ENCODE measurements around the gene AHCTF1. TPM values are rescaled to one million over a fixed set of nuclear protein-coding genes. Genes with fewer than 3 reads are reported as not detected.
"Not testable (repeated sequence)": the region's sequence is repeated elsewhere in the genome, so short reads cannot be mapped to it uniquely, and the experiment has no call there.

Gene AHCTF1
- total RNA-seq, 1 experiment from 2014 or later = 43.4 TPM

DNA sequence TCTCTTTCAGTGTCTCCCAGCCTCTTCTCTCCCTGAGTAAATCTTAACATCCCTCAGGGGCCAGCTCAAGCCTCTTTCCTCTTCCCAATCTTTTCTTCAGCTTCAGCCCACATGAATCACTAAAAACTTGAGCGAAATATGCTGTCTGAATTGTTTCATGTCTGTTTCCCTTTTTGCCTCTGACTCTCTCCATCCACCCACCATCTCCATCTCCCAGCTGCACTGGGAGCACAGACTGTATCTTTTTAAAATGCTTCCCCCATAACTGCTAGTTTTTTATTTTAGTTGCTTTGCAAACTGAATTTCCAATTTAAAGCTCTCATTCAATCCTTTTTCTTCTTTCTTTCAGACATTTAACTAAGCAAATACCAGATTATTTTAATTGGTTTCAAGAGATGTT is 3.0 kb upstream of the AHCTF1 start:
- DNase-seq = no peak
- Histone ChIP-seq H3K36me3 (replicated peaks; ENCODE audit: control insufficient read depth, insufficient read depth, low read length) (peaks cover 1% of the 10 kb centered on the region; the same call in 1 of the 2 replicates), H3K27me3 (ENCODE audit: control insufficient read depth, insufficient read depth, low read length) (no peaks in the 10 kb centered on the region), H3K4me3 (ENCODE audit: insufficient read depth, low read depth, low read length) (no peak overlapping the region)

DNA sequence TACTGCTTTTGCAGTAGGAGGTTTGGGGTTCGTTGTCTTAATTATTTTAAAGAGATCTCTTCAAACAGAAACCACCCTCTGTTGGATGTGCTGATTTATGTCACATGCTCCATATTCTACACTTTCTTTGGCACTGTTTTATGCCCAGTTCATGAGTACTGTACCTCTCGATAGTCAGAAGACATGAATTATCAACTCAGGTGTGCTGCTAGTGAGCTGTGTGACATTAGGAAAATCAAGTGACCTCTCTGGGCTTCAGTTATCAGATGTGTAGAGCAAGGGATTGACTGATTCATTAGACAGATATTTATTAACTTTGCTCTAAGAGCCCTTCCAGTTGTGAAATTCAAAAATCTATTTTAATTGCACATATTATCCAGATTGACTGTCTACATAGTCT is 2.1 kb upstream of the AHCTF1 start:
- no peak for DNase-seq
- H3K27me3 ChIP-seq (ENCODE audit: control insufficient read depth, insufficient read depth, low read length) = no peaks in the 10 kb centered on the region
- H3K36me3 ChIP-seq (replicated peaks; ENCODE audit: control insufficient read depth, insufficient read depth, low read length) = 0 out of 2 replicates have a peak, but pooled peaks cover 1% of the 10 kb centered on the region
- no peak overlapping the region for H3K4me3 ChIP-seq (ENCODE audit: insufficient read depth, low read depth, low read length)

DNA sequence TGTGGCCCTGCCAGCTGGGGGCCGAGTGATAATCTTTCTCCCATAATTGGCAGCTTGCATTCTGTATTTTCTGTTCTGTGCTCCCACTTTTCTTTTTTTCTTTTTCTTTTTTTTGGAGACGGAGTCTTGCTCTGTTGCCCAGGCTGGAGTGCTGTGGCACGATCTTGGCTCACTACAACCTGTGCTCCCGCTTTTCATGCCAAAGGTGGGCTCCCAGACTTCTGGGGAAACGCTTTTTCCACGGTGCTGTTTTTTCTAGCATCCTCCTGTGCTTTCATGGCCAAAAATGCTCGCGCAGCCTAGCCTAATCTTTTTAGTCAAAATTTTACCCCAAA is 585 bp upstream of the AHCTF1 start:
- H3K36me3 ChIP-seq (replicated peaks; ENCODE audit: control insufficient read depth, insufficient read depth, low read length) = no peaks in the 10 kb centered on the region
- no peak for DNase-seq
- H3K27me3 ChIP-seq (ENCODE audit: control insufficient read depth, insufficient read depth, low read length) = no peaks in the 10 kb centered on the region

DNA sequence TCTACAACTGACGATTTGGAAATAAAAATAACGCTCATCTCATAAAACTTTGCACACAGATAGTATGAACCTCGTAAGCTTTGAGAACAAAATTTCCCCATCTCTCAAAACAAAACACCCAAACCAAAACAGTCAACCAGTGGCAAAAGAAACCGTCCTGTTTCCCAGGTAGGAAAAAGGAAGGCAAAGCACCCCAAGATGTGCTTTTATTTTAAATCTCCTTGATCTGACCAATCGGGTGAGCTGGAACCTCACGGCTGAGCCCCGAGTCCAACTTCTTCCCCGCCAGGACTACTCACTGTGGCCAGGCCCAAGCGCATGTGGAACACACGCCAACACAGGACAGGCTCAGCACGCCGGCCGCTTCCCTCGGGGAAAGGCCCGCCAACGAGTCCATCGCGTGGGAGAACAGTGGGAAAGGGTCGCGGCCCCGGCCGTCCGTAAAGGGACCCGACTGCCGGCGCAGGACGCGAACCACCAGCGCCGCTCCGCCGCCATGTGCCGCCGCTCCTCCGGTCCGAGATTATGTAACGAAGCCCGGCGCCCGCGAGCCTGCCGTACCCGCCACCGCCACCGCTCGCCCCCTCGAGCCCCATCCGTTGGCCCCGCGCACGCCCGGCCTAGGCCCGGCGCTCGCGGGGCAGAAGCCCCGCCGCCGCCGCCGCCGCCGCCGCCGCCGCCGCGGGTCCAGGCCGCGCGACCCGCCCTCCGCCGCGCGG is 759 bp downstream of the AHCTF1 start:
- no peaks in the 10 kb centered on the region for H3K27me3 ChIP-seq (ENCODE audit: control insufficient read depth, insufficient read depth, low read length)
- peak; percentile 75 for DNase-seq
- no peaks in the 10 kb centered on the region for H3K36me3 ChIP-seq (replicated peaks; ENCODE audit: control insufficient read depth, insufficient read depth, low read length)
- H3K4me3 ChIP-seq (ENCODE audit: insufficient read depth, low read depth, low read length) = peak overlapping the region; percentile 100

More for the DNA sequence above, 585 bp upstream of the AHCTF1 start:
- peak overlapping the region; percentile 100 for H3K4me3 ChIP-seq (ENCODE audit: insufficient read depth, low read depth, low read length)

DNA sequence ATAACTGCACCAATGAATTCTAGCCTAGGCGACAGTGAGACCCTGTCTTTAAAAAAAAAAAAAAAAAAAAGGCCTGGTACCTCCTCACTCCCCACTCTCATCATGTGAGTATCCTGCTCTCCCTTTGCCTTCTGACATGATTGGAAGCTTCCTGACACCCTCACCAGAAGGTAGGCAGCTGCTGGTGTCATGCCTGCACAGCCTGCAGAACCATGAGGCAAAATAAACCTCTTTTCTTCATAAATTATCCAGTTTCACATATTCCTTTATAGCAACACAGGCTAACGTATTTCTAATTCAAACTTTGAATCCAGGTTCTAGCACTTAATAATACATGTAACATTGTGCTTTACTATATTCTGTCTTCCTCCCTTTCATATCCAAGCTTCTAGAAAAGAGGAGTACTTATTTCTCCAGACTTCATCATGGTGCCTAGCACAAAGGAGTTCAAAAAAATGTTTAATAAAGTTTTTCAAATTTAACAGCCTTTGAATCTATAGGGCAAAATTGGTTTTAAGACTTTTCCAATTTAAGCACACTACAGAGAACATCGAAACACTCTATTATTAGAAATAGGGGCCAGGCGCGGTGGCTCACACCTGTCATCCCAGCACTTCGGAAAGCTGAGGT is 5.6 kb downstream of the AHCTF1 start:
- Histone ChIP-seq H3K4me3 (ENCODE audit: insufficient read depth, low read depth, low read length) (no peak overlapping the region), H3K27me3 (ENCODE audit: control insufficient read depth, insufficient read depth, low read length) (no peaks in the 10 kb centered on the region), H3K36me3 (replicated peaks; ENCODE audit: control insufficient read depth, insufficient read depth, low read length) (no peaks in the 10 kb centered on the region)
- DNase-seq = no peak

DNA sequence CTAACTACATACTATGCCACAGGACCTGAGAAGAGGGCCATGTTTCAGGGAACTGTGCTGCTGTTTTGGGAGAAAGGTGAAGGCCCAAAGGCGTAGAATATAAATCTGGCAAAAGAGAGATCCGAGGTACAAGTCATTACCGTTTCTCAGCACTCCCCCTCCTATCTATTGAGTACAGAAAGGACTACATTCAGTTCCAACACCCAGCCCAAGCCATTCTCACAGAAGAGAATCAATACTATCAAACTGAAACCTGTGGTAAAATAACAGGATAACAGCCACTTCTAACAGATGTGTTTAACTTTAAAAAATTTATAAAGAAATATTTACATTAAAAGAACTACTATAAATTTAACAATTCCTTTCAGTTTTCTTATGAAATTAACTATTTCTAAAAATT is 7.8 kb downstream of the AHCTF1 start:
- no peak for DNase-seq
- Histone ChIP-seq H3K27me3 (ENCODE audit: control insufficient read depth, insufficient read depth, low read length) (no peaks in the 10 kb centered on the region), H3K36me3 (replicated peaks; ENCODE audit: control insufficient read depth, insufficient read depth, low read length) (no peaks in the 10 kb centered on the region), H3K4me3 (ENCODE audit: insufficient read depth, low read depth, low read length) (no peak overlapping the region)

DNA sequence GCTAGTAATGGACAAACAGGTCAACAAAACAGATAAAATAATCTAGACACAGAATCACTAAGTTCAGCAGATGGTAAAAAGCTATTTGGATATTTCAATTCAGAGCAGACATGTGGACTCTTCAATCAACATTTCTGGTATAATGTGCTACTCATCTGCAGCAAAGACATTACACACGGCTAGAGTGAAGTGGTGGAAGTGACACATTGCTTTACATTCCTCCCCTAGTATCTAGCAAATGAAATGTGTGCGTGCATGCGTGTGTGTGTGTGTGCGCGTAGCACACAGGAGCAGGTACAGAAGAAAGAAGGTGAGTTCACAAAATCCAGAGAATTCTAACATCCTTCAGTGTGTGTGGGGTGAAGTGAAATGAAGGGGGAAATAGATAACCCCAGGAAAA is 8.3 kb downstream of the AHCTF1 start:
- no peaks in the 10 kb centered on the region for H3K36me3 ChIP-seq (replicated peaks; ENCODE audit: control insufficient read depth, insufficient read depth, low read length)
- no peaks in the 10 kb centered on the region for H3K27me3 ChIP-seq (ENCODE audit: control insufficient read depth, insufficient read depth, low read length)
- H3K4me3 ChIP-seq (ENCODE audit: insufficient read depth, low read depth, low read length) = no peak overlapping the region
- DNase-seq = no peak

DNA sequence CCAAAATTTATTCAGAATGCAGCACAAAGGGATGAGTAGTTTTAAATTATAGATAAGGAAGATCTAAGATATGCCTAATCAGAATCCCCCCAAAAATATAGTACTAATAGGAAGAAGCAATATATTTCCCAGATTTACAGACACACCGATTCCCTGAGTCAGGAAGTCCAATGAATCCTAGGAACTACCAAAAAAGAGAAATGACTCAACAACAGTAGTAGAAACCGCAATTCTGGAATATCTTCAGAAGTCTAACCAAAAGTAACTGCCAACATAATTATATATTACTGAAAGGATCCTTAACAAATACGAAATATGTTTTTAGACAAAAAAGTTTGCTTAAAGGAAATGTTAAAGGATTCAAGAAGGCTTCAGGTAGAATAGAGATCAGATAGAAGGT is 10.3 kb downstream of the AHCTF1 start:
- H3K36me3 ChIP-seq (replicated peaks; ENCODE audit: control insufficient read depth, insufficient read depth, low read length) = no peaks in the 10 kb centered on the region
- H3K4me3 ChIP-seq (ENCODE audit: insufficient read depth, low read depth, low read length) = no peak overlapping the region
- no peaks in the 10 kb centered on the region for H3K27me3 ChIP-seq (ENCODE audit: control insufficient read depth, insufficient read depth, low read length)
- DNase-seq = no peak

DNA sequence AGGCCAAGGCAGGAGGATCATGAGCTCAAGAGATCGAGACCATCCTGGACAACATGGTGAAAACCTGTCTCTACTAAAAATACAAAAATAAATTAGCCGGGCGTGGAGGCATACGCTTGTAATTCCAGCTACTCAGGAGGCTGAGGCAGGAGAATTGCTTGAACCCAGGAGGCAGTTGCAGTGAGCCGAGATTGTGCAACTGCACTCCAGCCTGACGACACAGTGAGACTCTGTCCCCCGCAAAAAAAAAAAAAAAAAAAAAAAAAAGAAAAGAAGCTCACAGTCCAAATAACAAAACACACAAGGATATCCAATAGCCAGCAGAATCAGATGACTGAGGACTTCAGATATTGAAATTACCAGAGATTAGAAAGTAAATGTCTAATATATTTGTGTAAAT is 11.8 kb downstream of the AHCTF1 start:
- DNase-seq = no peak
- Histone ChIP-seq H3K4me3 (ENCODE audit: insufficient read depth, low read depth, low read length) (no peak overlapping the region), H3K36me3 (replicated peaks; ENCODE audit: control insufficient read depth, insufficient read depth, low read length) (no peaks in the 10 kb centered on the region; the same call in 1 of the 2 replicates), H3K27me3 (ENCODE audit: control insufficient read depth, insufficient read depth, low read length) (no peaks in the 10 kb centered on the region)

DNA sequence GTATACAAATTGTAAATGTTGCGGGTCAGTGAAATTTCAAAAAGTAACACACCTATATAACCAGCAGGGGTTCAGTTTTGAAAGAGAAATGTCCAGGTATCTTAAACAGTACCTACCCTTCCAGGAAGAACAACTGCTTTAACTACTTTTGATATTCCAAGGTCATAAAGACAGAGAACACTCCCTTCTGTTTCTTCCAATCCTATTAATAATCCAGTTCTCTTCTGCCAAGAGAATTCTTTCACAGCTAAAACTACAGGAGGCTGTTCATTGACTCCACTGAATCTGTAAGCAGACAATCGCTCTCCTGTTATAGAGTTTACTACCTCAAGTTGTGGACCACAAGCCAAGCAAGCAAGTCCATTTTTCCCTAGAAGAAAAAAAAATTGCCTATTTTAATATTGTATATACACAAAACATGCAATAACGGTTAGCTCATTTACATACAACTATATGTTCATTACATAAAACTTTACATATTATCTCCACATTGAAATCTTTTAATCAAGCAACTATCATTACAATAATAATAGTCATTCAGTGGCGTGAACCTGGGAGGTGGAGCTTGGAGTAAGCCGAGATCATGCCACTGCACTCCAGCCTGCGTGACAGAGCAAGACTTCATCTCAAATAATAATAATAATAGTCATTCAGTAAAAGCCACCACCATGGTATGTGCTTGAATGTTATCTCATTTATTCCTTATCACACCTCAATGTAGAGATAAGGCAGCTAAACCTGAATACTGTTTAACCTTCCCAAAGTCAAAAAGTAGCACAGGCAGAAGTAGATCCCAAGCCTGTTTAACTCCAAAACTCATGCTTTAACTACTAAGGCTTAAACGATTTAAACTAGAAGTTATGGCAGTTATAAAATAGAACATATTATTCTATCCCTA is 15.5 kb downstream of the AHCTF1 start:
- H3K27me3 ChIP-seq (ENCODE audit: control insufficient read depth, insufficient read depth, low read length); H3K36me3 ChIP-seq (replicated peaks; ENCODE audit: control insufficient read depth, insufficient read depth, low read length); H3K4me3 ChIP-seq (ENCODE audit: insufficient read depth, low read depth, low read length); DNase-seq: not testable (repeated sequence)

DNA sequence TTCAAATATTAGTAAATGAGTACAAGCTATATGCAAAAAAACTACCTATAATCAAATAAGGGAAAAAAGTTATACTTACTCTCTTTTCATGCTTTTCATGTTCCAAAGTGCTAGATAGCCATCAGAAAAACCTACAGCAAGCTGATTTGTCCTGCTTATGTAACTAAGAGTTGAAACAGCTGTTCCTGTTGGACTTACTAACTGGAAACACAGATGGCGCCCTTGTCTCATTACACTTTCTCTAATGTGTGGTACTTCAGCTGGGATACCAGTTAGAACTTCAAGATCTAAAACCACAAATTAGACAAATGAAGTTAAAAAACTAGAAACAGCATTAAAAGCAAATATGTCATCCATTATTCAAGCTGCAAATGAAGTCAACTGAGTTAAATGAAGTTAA is 24.3 kb downstream of the AHCTF1 start:
- no peak for DNase-seq
- H3K4me3 ChIP-seq (ENCODE audit: insufficient read depth, low read depth, low read length) = no peak overlapping the region
- no peaks in the 10 kb centered on the region for H3K27me3 ChIP-seq (ENCODE audit: control insufficient read depth, insufficient read depth, low read length)
- H3K36me3 ChIP-seq (replicated peaks; ENCODE audit: control insufficient read depth, insufficient read depth, low read length) = peaks cover 16% of the 10 kb centered on the region

DNA sequence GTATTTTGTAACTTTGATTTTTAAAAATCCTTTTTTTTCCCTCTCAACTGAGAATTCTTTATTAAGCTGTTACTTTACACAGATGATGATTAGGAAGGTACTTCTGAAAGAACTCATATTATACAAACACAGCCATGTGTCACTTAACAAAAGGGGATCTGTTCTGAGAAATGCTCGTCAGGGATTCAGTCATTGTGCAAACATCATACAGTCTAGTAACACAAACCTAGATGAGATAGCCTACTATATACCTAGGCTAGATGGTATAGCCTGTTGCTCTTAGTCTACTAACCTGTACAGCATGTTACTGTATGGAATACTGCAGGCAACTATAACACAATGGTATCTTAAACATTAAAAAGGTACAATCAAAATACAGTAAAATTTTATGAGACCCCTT is 24.9 kb downstream of the AHCTF1 start:
- Histone ChIP-seq H3K4me3 (ENCODE audit: insufficient read depth, low read depth, low read length) (no peak overlapping the region), H3K27me3 (ENCODE audit: control insufficient read depth, insufficient read depth, low read length) (no peaks in the 10 kb centered on the region), H3K36me3 (replicated peaks; ENCODE audit: control insufficient read depth, insufficient read depth, low read length) (peaks cover 17% of the 10 kb centered on the region)
- DNase-seq = no peak

DNA sequence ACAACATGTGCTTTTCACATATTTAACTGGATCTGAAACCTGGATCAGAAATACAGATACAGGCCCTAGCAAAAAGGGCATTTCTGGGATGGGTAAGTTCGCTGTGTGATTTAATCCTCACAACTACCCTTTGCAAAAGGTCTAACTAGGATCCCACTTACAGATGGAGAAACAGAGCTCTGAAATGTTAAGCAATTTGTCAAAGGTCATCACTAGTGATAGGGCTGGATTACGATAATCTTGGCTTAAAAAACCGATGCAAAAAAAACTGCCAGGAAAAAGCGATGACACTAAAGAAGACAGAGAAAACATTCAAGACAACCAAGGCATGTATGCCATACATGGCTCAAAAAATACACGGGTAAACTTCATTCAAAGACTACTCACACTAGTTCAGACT is 29.9 kb downstream of the AHCTF1 start:
- no peaks in the 10 kb centered on the region for H3K27me3 ChIP-seq (ENCODE audit: control insufficient read depth, insufficient read depth, low read length)
- peaks cover 24% of the 10 kb centered on the region for H3K36me3 ChIP-seq (replicated peaks; ENCODE audit: control insufficient read depth, insufficient read depth, low read length)
- H3K4me3 ChIP-seq (ENCODE audit: insufficient read depth, low read depth, low read length) = no peak overlapping the region
- DNase-seq = no peak

DNA sequence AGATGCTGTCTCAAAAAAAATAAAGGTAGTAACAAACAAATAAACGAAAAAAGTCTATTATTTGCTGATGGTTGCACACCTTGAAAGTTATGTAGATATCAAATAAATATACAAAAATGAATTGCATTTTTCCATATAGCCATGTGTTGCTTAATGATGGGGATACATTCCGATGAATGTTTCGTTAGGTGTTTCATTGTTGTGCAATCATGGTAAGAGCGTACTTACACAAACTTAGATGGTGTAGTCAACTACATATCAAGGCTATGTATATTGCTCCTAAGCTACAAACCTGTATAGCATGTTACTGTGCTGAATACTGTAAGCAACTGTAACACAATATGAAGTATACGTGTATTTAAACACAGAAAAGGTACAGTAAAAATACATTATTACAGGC is 34.4 kb downstream of the AHCTF1 start:
- Histone ChIP-seq H3K27me3 (ENCODE audit: control insufficient read depth, insufficient read depth, low read length) (no peaks in the 10 kb centered on the region), H3K36me3 (replicated peaks; ENCODE audit: control insufficient read depth, insufficient read depth, low read length) (peaks cover 18% of the 10 kb centered on the region), H3K4me3 (ENCODE audit: insufficient read depth, low read depth, low read length) (no peak overlapping the region)
- DNase-seq = no peak
